Measurements from ENCODE around the gene SIM2. TPM values are rescaled to one million over a fixed set of nuclear protein-coding genes. Genes with fewer than 3 reads are reported as not detected.

Gene SIM2
- total and polyA plus RNA-seq, 2 experiments from 2014 or later = 0.16 to 0.49 TPM

Other genes starting within 250 kb of the SIM2 start
- gene CLDN14, start 219.0 kb upstream of the SIM2 start, total RNA-seq (2014; rRNA removed; shearing (Covaris generic)) = not detected in 2 replicates
- not detected in 2 replicates for gene CLDN14, start 219.0 kb upstream of the SIM2 start, polyA plus RNA-seq (2016; fragmentation: Nextera tagmentation; extraction: Ambion mirVana)